Measurements from ENCODE around the gene TTC28.

DNA sequence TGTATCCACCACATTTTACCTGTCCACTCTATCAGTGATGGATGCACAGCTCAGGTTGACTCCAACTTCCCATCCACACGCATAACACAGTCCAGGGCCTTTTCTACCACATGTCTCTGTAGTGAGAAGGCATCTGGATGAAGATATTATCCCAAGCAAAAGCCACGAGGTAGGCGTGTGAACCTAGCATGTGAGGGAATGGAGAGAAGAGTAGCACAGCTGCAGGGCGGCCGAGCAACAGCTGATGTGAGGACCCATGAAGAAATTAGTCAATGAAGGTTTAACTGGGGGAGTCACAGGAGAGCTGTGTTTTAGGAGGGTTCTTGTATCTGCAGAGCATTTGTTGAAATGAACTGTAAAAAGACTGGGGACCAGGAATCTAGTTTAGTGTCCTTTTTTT lies 616.0 kb downstream of the TTC28 start:
- TF ChIP-seq POLR2A (IDR thresholded peaks at IDR 0.05): no peak
- TF ChIP-seq, protein P1, sequence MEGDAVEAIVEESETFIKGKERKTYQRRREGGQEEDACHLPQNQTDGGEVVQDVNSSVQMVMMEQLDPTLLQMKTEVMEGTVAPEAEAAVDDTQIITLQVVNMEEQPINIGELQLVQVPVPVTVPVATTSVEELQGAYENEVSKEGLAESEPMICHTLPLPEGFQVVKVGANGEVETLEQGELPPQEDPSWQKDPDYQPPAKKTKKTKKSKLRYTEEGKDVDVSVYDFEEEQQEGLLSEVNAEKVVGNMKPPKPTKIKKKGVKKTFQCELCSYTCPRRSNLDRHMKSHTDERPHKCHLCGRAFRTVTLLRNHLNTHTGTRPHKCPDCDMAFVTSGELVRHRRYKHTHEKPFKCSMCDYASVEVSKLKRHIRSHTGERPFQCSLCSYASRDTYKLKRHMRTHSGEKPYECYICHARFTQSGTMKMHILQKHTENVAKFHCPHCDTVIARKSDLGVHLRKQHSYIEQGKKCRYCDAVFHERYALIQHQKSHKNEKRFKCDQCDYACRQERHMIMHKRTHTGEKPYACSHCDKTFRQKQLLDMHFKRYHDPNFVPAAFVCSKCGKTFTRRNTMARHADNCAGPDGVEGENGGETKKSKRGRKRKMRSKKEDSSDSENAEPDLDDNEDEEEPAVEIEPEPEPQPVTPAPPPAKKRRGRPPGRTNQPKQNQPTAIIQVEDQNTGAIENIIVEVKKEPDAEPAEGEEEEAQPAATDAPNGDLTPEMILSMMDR (IDR thresholded peaks at IDR 0.05): no peak

All from heart left ventricle (tissue), 13 donors.